Aorta (tissue), 5 donors: ENCODE measurements around the gene ATG7. TPM values are rescaled to one million over a fixed set of nuclear protein-coding genes. Genes with fewer than 3 reads are reported as not detected.
A peak's percentile ranks its signal among the peaks of the same experiment; 100 is the strongest.

Experiments
- ATAC-seq: fragments of 200-7000 bp; cut with Tn5 transposase; one replicate; pipeline ENCODE4 v1.9.1; 2022; ENCODE audit warnings: moderate library complexity; ENCODE audit not compliant: low FRiP score
- DNase-seq, 2 donors: peaks; one replicate each; pipeline ENCODE4 v3.0.0-alpha.2; 2020
- H3K27ac ChIP-seq, 2 donors: one replicate each; pipeline ENCODE4 v1.5.1; 2013; ENCODE audit warnings: low read length in 2 of 2, mild to moderate bottlenecking in 2 of 2, moderate library complexity in 2 of 2, control low read depth in 1 of 2, inconsistent platforms in 1 of 2, low read depth in 1 of 2
- H3K27me3 ChIP-seq, 2 donors: one replicate each; pipeline ENCODE4 v1.6.1; 2013; ENCODE audit warnings: control low read depth in 1 of 2, low read length in 1 of 2, mild to moderate bottlenecking in 1 of 2, moderate library complexity in 1 of 2; ENCODE audit not compliant: insufficient read depth in 2 of 2, control insufficient read depth in 1 of 2
- H3K36me3 ChIP-seq, 2 donors: one replicate each; pipeline ENCODE4 v1.6.1; 2013; ENCODE audit warnings: control low read depth in 1 of 2, low read length in 1 of 2, mild to moderate bottlenecking in 1 of 2; ENCODE audit not compliant: insufficient read depth in 2 of 2, control insufficient read depth in 1 of 2
- H3K4me1 ChIP-seq, 2 donors: one replicate each; pipeline ENCODE4 v1.6.1; 2013; ENCODE audit warnings: low read length in 2 of 2, control low read depth in 1 of 2, mild to moderate bottlenecking in 1 of 2, moderate library complexity in 1 of 2; ENCODE audit not compliant: insufficient read depth in 2 of 2, control insufficient read depth in 1 of 2
- H3K4me3 ChIP-seq, 2 donors: one replicate each; pipeline ENCODE4 v1.5.1; 2013; ENCODE audit warnings: low read length in 2 of 2, control low read depth in 1 of 2, mild to moderate bottlenecking in 1 of 2
- H3K9me3 ChIP-seq: one replicate; pipeline ENCODE4 v1.6.1; 2013; ENCODE audit warnings: mild to moderate bottlenecking, low read length; ENCODE audit not compliant: control insufficient read depth
- WGBS, 2 donors: extraction: QIAGEN DNeasy Blood & Tissue Kit; methylation state at CpG; one replicate each; pipeline ENCODE4 v1.1.7; 2013; 5-methylcytosine and 5-hydroxymethylcytosine counted together
- intact Hi-C, 2 donors: fragments of 100-400 bp; cut with DNase I; formaldehyde crosslinking; loops; one replicate each; pipeline versions ENCODE4 v1.14.2 to v1.15.0; 2022
- polyA plus RNA-seq, 2 donors: library from polyadenylated mRNA; stranded (reverse); fragments of 200-250 nt; gene quantifications; one replicate each; pipeline ENCODE4 v1.2.3, GENCODE V29; 2013
- total RNA-seq, 2 donors: library from RNA; stranded (reverse); fragmentation: NEBNext Ultra II Directional; extraction: Animal tissue kit (Norgen Biotek cat#: 25700); gene quantifications; one replicate each; pipeline ENCODE4 v1.2.1, GENCODE V29; 2021
- donor health status: healthy with polysubstance abuse.
- donor health status: Bipolar disorder and iron deficiency.
- donor health status: DM: no; HTN: no; CAD: no.
- donor health status: DM: no; HTN: no; CAD: no.
- donor health status: DM: yes; HTN: yes; CAD: no.

ATG7 gene
- total and polyA plus RNA-seq, 4 donors = 5.1 to 84.1 (median 29.1) TPM

DNA sequence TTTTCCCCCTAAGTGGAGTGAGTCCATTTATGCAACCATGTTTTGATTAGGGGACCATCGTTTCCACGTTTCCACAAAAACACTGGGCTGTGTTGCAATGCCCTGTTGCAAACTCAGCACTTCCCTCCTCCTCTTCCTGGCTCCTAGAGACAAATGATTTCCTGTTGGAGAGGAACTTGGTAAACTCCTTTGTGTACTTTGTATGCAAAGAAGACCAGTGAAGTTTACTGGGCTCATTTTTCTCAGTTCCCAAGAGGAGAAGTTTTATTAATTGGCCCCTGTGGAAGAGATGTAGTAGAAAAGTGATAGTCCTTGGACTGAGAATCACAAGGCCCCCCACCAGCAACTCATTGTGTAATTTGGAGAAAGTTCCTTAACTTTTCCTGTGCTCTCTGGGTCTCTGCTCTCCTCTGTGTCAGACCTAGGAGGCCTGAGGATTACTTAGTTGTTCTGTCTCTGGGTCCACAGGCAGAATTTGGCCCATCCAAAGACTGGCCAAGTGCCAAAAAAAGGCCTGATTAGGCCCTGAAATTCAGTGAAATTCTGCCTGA is 95.0 kb downstream of the ATG7 start:
- Histone ChIP-seq H3K27ac (peak overlapping the region in 1 of 2 donors; percentile 22), H3K27me3 (no peaks in the 10 kb centered on the region), H3K36me3 (peaks cover 0 to 4% of the 10 kb centered on the region in 2 donors), H3K4me3 (no peak overlapping the region), H3K4me1 (no peaks in the 10 kb centered on the region), H3K9me3 (no peaks in the 10 kb centered on the region)
- ATAC-seq = peak; percentile 80
- 2 to 4% methylated on average over 2 of the region's 2 CpGs for WGBS, 2 donors
- peak in 1 of 2 donors; percentile 64 for DNase-seq
- intact Hi-C loops = no loop called here

DNA sequence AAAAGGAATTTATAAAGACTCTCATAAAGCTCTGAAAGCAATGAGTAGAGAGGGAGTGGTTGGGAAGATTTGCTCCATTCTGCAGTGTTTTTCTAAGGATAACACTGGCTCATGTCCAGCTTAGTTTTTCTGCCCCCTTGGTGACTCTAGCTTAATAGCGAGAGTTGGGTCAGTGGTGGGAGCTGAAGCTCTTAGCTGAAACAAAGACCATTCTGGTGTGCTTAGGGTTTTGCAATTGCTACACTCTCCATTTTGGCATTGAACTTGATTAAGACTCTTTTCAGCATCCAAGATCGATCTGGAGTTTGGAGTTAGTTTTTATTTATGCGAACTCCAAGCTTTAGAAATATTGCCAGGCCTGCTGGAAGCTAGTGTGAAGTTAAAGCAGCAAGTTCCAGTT is 98.0 kb downstream of the ATG7 start:
- Histone ChIP-seq H3K4me1 (no peaks in the 10 kb centered on the region), H3K9me3 (no peaks in the 10 kb centered on the region), H3K27ac (no peak overlapping the region), H3K27me3 (no peaks in the 10 kb centered on the region), H3K36me3 (no peaks in the 10 kb centered on the region), H3K4me3 (no peak overlapping the region)
- DNase-seq (no peak), ATAC-seq (peak; percentile 48)
- intact Hi-C loops = no loop called here
- 23 to 31% methylated on average over 3 of the region's 3 CpGs for WGBS, 2 donors

DNA sequence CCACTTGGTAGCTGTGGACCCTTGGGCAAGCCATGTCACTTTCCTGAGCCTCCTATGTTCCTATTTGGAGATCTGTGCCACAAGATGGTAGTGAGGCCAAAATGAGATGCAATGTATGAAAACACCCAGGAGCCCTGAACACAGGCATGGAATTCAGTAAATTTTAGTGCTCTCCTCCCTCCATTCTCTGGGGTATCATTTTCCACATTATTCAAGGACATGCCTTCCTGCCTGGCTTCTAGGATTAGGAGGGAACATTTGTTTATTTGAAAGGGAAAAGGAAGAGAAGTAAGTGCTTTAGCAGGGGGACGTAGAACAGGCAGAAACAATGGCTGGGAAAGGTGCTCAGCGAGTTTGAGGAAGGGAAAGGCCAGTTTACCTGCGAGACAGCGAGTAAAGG is 98.8 kb downstream of the ATG7 start:
- no peaks in the 10 kb centered on the region for H3K4me1 ChIP-seq

DNA sequence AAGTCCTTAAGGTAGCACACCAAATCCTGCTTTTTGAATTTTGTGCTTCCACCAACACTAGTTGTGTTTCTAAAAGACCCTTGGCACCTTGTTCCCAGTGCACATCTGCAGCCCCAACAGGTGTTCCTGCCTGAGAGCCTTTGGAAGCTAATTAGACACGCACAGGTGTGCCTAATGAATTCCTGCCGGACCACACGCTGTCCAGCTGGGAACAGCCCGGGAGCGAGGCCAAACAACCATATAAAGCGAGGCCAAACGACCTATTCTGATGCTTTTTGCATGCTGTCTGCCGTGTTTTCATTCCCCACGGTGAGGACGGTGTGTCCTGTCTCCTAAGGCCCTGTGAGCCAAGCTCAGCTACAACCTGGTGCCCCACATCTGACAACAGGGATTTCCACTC is 99.5 kb downstream of the ATG7 start:
- H3K4me3 ChIP-seq = no peak overlapping the region
- intact Hi-C loops = no loop called here
- H3K9me3 ChIP-seq = no peaks in the 10 kb centered on the region
- ATAC-seq (no peak), DNase-seq (no peak)
- no peaks in the 10 kb centered on the region for H3K27me3 ChIP-seq
- no peak overlapping the region for H3K27ac ChIP-seq
- H3K4me1 ChIP-seq = no peaks in the 10 kb centered on the region
- 90 to 94% methylated on average over 10 of the region's 10 CpGs for WGBS, 2 donors
- no peaks in the 10 kb centered on the region for H3K36me3 ChIP-seq

More for the DNA sequence above, 98.8 kb downstream of the ATG7 start:
- Histone ChIP-seq H3K9me3 (no peaks in the 10 kb centered on the region), H3K4me3 (no peak overlapping the region), H3K27me3 (no peaks in the 10 kb centered on the region), H3K27ac (no peak overlapping the region), H3K36me3 (no peaks in the 10 kb centered on the region)
- no peak for DNase-seq
- intact Hi-C loops = no loop called here
- ATAC-seq = no peak
- 95 to 98% methylated on average over 4 of the region's 4 CpGs for WGBS, 2 donors

DNA sequence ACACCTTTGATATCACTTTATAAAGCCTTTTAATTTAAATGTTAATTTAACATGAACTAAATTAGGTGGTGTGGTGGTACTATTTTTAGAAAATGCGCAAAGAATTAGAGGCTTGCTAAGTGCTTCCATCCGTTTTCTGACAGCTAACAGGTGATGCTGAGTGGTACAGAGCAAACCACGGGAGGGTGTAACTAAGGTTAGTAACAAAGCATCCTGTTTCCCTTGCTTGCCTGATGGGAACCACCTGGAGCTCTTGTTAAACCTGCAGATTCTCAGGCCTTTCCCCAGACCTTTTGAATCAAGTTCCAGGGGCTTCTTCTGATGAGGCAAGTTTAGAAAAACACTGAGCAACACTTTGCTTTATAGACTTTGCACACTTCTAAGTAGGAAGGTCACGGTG is 101.0 kb downstream of the ATG7 start:
- no peaks in the 10 kb centered on the region for H3K9me3 ChIP-seq
- no peaks in the 10 kb centered on the region for H3K36me3 ChIP-seq
- no peak overlapping the region for H3K4me3 ChIP-seq
- H3K27me3 ChIP-seq = no peaks in the 10 kb centered on the region
- no peak for ATAC-seq
- intact Hi-C loops = no loop called here
- H3K4me1 ChIP-seq = no peaks in the 10 kb centered on the region
- H3K27ac ChIP-seq = no peak overlapping the region
- no peak for DNase-seq
- 89% methylated on average over 4 of the region's 4 CpGs for WGBS, 2 donors

DNA sequence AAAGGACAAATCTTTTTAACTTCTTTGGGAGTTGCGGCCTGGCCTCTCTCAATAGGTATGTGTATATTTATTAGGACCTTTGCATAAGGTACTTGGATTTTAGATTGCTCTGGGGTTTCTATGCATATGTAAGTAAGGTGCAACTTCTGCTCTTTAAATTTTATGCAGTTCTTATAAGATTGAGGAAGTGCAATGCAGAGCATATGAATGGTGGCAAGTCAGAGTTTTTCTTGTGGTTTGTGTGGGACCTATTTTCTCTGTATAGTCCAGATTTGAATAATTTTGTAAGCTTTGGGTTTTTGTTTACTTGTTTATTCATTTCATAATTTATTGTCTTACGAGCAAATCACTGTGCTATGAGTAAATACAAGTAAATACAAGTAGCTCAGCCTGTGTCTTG is 101.5 kb downstream of the ATG7 start:
- no peak overlapping the region for H3K27ac ChIP-seq
- no peaks in the 10 kb centered on the region for H3K9me3 ChIP-seq
- H3K4me1 ChIP-seq = no peaks in the 10 kb centered on the region
- intact Hi-C loops = no loop called here
- H3K36me3 ChIP-seq = no peaks in the 10 kb centered on the region
- H3K4me3 ChIP-seq = no peak overlapping the region
- H3K27me3 ChIP-seq = no peaks in the 10 kb centered on the region
- 97 to 99% methylated on average over 2 of the region's 2 CpGs for WGBS, 2 donors
- DNase-seq = no peak
- ATAC-seq = no peak

DNA sequence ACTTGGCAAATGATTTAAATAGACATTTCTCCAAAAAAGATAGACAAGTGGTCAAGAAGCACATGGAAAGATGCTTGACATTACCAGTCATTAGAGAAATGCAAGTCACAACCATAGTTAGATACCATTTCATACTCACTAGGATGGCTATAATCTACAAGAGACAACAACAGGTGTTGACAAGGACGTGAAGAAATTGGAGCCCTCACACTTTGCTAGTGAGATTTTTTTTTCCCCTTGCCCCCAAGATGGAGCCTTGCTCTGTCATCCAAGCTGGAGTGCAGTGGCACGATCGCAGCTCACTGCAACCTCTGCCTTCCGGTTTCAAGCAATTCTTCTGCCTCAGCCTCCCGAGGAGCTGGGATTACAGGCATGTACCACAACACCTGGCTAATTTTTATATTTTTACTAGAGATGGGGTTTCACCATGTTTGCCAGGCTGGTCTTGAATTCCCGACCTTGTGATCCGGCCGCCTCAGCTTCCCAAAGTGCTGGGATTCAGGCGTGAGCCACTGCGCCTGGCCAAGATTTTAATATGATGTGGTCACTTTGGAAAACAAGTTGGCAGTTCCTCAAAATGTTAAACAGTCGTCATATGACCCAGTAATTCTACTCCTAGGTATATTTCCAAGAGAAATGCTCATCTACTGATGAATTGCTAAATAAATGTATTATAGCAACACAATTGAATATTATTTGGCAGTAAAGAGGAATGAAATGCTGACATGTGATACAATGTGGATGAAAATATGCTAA is 103.3 kb downstream of the ATG7 start:
- ATAC-seq (no peak), DNase-seq (peak in 1 of 2 donors; percentile 52)
- peak overlapping the region in 1 of 2 donors; percentile 33 for H3K27ac ChIP-seq
- no peaks in the 10 kb centered on the region for H3K4me1 ChIP-seq
- no peaks in the 10 kb centered on the region for H3K27me3 ChIP-seq
- 44 to 49% methylated on average over 11 of the region's 11 CpGs for WGBS, 2 donors
- H3K4me3 ChIP-seq = no peak overlapping the region
- H3K36me3 ChIP-seq = no peaks in the 10 kb centered on the region
- intact Hi-C loops = loop anchor here in 1 of 2 donors (5.0 kb wide), 1 partner anchor 342 kb away; no protein-coding TSS in a partner anchor
- no peaks in the 10 kb centered on the region for H3K9me3 ChIP-seq

DNA sequence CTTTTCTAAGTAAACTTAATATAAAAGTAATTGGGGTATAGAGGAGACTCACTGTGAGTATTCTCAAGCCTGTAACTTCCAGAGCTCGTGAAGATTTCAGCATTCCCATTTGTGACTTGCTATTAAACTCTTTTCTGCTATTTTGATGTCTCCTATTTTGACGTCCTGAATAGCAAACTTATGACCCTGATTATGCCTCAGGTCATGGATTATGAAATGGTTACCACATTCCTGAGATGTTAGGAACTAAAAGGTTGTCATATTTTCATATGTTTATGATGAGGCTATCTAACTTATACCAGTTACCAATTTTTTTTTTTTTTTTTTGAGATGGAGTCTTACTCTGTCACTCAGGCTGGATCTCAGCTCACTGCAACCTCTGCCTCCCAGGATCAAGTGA is 105.5 kb downstream of the ATG7 start:
- ATAC-seq = no peak

More for the DNA sequence above, 105.5 kb downstream of the ATG7 start:
- no peaks in the 10 kb centered on the region for H3K27me3 ChIP-seq
- no peaks in the 10 kb centered on the region for H3K9me3 ChIP-seq
- intact Hi-C loops = loop anchor here (2.0 to 5.0 kb wide), 3 partner anchors 275 to 427 kb away; no protein-coding TSS in a partner anchor
- H3K36me3 ChIP-seq = no peaks in the 10 kb centered on the region
- no peak for DNase-seq
- 70 to 77% methylated on average over 2 of the region's 2 CpGs for WGBS, 2 donors
- H3K4me3 ChIP-seq = no peak overlapping the region
- H3K27ac ChIP-seq = no peak overlapping the region
- peaks cover 0 to 2% of the 10 kb centered on the region in 2 donors for H3K4me1 ChIP-seq
